PC-3 (cell line): ENCODE results near the gene NMNAT2. TPM values are rescaled to one million over a fixed set of nuclear protein-coding genes. Genes with fewer than 3 reads are reported as not detected.

Experiments
- ATAC-seq: fragments of 200-7000 bp; cut with Tn5 transposase; 2 replicates; pipeline ENCODE4 v1.9.1; 2020; ENCODE audit warnings: mild to moderate bottlenecking, moderate library complexity
- BruUV-seq: library from RNA; stranded (reverse); fragments of 400-500 nt; replicated peaks from 2 replicates; lab custom pipeline; 2021; lab: Mats Ljungman, UMichigan
- CTCF ChIA-PET: fragments of 300-600 bp; sonication (Branson Sonifier 250); formaldehyde crosslinking; loops from one replicate; lab custom pipeline; 2022; ENCODE audit warnings: antibody characterized with exemption; lab: Charles Lee
- POLR2A ChIA-PET: fragments of 300-600 bp; sonication (Branson Sonifier 250); formaldehyde crosslinking; loops from one replicate; lab custom pipeline; 2022; ENCODE audit warnings: antibody characterized with exemption; ENCODE audit not compliant: unreplicated experiment; lab: Charles Lee
- DNase-seq: peaks from one replicate; pipeline ENCODE4 v3.0.0-alpha.2; 2015
- H2AFZ ChIP-seq: fragments of 300-600 bp; sonication (generic); 2 replicates; pipeline ENCODE4 v1.6.0; 2016; ENCODE audit warnings: antibody characterized with exemption, low read length
- H3F3A ChIP-seq: fragments of 300-600 bp; sonication (generic); one replicate; pipeline ENCODE4 v1.6.0; 2017; ENCODE audit warnings: antibody characterized with exemption, low read length, control low read depth, mild to moderate bottlenecking; ENCODE audit not compliant: unreplicated experiment
- H3K27ac ChIP-seq: fragments of 300-600 bp; sonication (generic); 2 replicates; pipeline ENCODE4 v1.5.1; 2016; ENCODE audit warnings: mild to moderate bottlenecking, low read length
- H3K27me3 ChIP-seq: fragments of 300-600 bp; sonication (generic); 2 replicates; pipeline ENCODE4 v1.6.1; 2016; ENCODE audit warnings: low read length, mixed read lengths
- H3K36me3 ChIP-seq: fragments of 300-600 bp; sonication (generic); 2 replicates; pipeline ENCODE4 v1.6.1; 2016; ENCODE audit warnings: low read depth, mixed run types, low read length, mixed read lengths
- H3K4me1 ChIP-seq: fragments of 300-600 bp; sonication (generic); 2 replicates; pipeline ENCODE4 v1.5.1; 2016; ENCODE audit warnings: low read length; ENCODE audit not compliant: insufficient read depth
- H3K4me2 ChIP-seq: fragments of 300-600 bp; sonication (generic); 2 replicates; pipeline ENCODE4 v1.6.0; 2016; ENCODE audit warnings: low read length
- H3K4me3 ChIP-seq: fragments of 300-600 bp; sonication (generic); 2 replicates; pipeline ENCODE4 v1.5.1; 2016; ENCODE audit warnings: mild to moderate bottlenecking, low read length, mixed read lengths
- H3K79me2 ChIP-seq: fragments of 300-600 bp; sonication (generic); 2 replicates; pipeline ENCODE4 v1.6.1; 2017; ENCODE audit warnings: low read length, mixed read lengths
- H3K9ac ChIP-seq: fragments of 300-600 bp; sonication (generic); 2 replicates; pipeline ENCODE4 v1.6.0; 2016; ENCODE audit warnings: mild to moderate bottlenecking, low read length
- H3K9me2 ChIP-seq: fragments of 300-600 bp; sonication (generic); replicated peaks from 2 replicates; pipeline ENCODE4 v1.6.1; 2016; ENCODE audit warnings: mixed run types, low read length, mixed read lengths
- H3K9me3 ChIP-seq: fragments of 300-600 bp; sonication (generic); 2 replicates; pipeline ENCODE4 v1.6.1; 2016; ENCODE audit warnings: low read length, mixed read lengths
- H4K20me1 ChIP-seq: fragments of 300-600 bp; sonication (generic); 2 replicates; pipeline ENCODE4 v1.6.1; 2016; ENCODE audit warnings: low read length, mixed read lengths
- CTCF ChIP-seq: fragments of 300-600 bp; sonication (generic); conservative IDR thresholded peaks from 2 replicates; pipeline ENCODE4 v1.5.1; 2017; ENCODE audit warnings: antibody characterized with exemption, low read depth, mild to moderate bottlenecking, low read length
- EZH2 ChIP-seq: fragments of 300-600 bp; sonication (generic); IDR thresholded peaks from one replicate; pipeline ENCODE4 v1.6.1; 2017; ENCODE audit warnings: antibody characterized with exemption, mild to moderate bottlenecking, low read length; ENCODE audit not compliant: unreplicated experiment
- EZH2phosphoT487 ChIP-seq: fragments of 300-600 bp; sonication (generic); IDR thresholded peaks from 2 replicates; pipeline ENCODE4 v1.6.1; 2018; ENCODE audit warnings: mild to moderate bottlenecking, antibody characterized with exemption, low read length, borderline replicate concordance
- intact Hi-C: fragments of 100-400 bp; cut with micrococcal nuclease; formaldehyde crosslinking; loops from 2 replicates; pipeline ENCODE4 v1.9.0; 2023
- total RNA-seq: library from RNA; depleted of rRNA; stranded (reverse); fragments of >200 nt; gene quantifications from 2 replicates; pipeline ENCODE4 v1.2.3, GENCODE V29; 2014

NMNAT2 gene
- total RNA-seq, 1 experiment from 2014 or later: 6.0 TPM

- Histone ChIP-seq H2AFZ (no peak overlapping the region), H3K4me1 (no peaks in the 10 kb centered on the region), H3K9me2 (no peaks in the 10 kb centered on the region), H3K36me3 (no peaks in the 10 kb centered on the region), H3K27me3 (no peaks in the 10 kb centered on the region), H3K9me3 (no peaks in the 10 kb centered on the region), H3K9ac (no peak overlapping the region), H3K79me2 (no peaks in the 10 kb centered on the region), H3K4me2 (no peak overlapping the region), H3K27ac (no peak overlapping the region), H4K20me1 (no peaks in the 10 kb centered on the region), H3F3A (no peaks in the 10 kb centered on the region), H3K4me3 (no peak overlapping the region)
- ATAC-seq (no peak), DNase-seq (no peak)
- CTCF ChIA-PET: no interaction called here
- POLR2A ChIA-PET: no interaction called here
- TF ChIP-seq CTCF (no peak), EZH2phosphoT487 (no peak), EZH2 (no peak)
- intact Hi-C loops: no loop called here
- no TSS peak for BruUV-seq
These were observed 126.2 kb downstream of the NMNAT2 start for GRCh38 chr1:183291802-183292514.

GRCh38 chr1:183291216-183291762 is 126.9 kb downstream of the NMNAT2 start:
- BruUV-seq: no TSS peak
- TF ChIP-seq CTCF (no peak), EZH2 (no peak), EZH2phosphoT487 (no peak)
- Histone ChIP-seq H3K4me3 (no peak overlapping the region), H3K4me2 (no peak overlapping the region), H3K9ac (no peak overlapping the region), H3K9me2 (no peaks in the 10 kb centered on the region), H3K79me2 (no peaks in the 10 kb centered on the region), H3K27ac (no peak overlapping the region), H3K9me3 (no peaks in the 10 kb centered on the region), H3K4me1 (no peaks in the 10 kb centered on the region), H3F3A (no peaks in the 10 kb centered on the region), H2AFZ (no peak overlapping the region), H3K36me3 (no peaks in the 10 kb centered on the region), H4K20me1 (no peaks in the 10 kb centered on the region), H3K27me3 (no peaks in the 10 kb centered on the region)
- intact Hi-C loops: no loop called here
- no peak for ATAC-seq
- ChIA-PET CTCF (no interaction called here), POLR2A (no interaction called here)
- no peak for DNase-seq

- CTCF ChIA-PET: no interaction called here
- TF ChIP-seq EZH2 (no peak), EZH2phosphoT487 (no peak), CTCF (no peak)
- BruUV-seq: no TSS peak
- no peaks in the 10 kb centered on the region for H3K79me2 ChIP-seq
- no peaks in the 10 kb centered on the region for H3K9me3 ChIP-seq
- H3K4me3 ChIP-seq: no peak overlapping the region
- intact Hi-C loops: no loop called here
- no peaks in the 10 kb centered on the region for H4K20me1 ChIP-seq
- H3K36me3 ChIP-seq: no peaks in the 10 kb centered on the region
- POLR2A ChIA-PET: no interaction called here
- no peaks in the 10 kb centered on the region for H3K9me2 ChIP-seq
- no peaks in the 10 kb centered on the region for H3K4me1 ChIP-seq
- no peak for DNase-seq
- H3K9ac ChIP-seq: no peak overlapping the region
- no peaks in the 10 kb centered on the region for H3F3A ChIP-seq
- ATAC-seq: no peak
- H3K27ac ChIP-seq: no peak overlapping the region
- H3K4me2 ChIP-seq: no peak overlapping the region
- no peaks in the 10 kb centered on the region for H3K27me3 ChIP-seq
- H2AFZ ChIP-seq: no peak overlapping the region
These were observed 127.6 kb downstream of the NMNAT2 start for GRCh38 chr1:183290628-183291027.
